GM18907 (cell line): ENCODE measurements around the gene CARD9.

Experiments
- ATAC-seq: cut with Tn5 transposase; IDR thresholded peaks from one replicate; pipeline ENCODE4 v1.9.1; 2021; ENCODE audit warnings: mild to moderate bottlenecking, moderate library complexity; ENCODE audit not compliant: unreplicated experiment

The CARD9 gene

DNA sequence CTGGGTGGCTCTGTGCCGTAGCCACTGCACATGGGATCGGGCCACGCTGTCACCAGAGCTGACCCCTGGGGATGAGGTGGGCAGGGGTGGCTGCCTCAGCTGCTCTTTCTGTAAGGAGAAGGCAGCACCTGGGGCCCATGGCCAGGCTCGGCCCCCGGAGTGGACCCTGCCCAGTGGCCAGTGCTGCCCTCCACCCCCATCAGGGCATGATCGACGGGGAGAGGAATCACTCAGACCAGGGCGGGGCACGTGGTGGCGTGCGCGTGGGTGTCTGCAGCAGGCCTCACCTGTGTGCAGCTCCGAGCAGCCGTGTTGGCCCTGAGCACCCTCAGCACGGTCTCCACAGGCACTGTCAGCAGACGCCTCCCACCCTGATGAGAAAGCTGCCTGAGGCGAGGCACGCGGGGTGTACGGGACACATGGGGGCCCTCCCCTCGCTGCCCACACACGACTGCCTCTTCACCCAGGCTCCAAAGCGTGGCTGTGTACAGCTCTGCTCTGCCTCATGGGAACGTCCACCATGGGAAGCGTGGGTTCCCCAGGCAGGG, 8.6 kb upstream of the CARD9 start:
- no peak for ATAC-seq

DNA sequence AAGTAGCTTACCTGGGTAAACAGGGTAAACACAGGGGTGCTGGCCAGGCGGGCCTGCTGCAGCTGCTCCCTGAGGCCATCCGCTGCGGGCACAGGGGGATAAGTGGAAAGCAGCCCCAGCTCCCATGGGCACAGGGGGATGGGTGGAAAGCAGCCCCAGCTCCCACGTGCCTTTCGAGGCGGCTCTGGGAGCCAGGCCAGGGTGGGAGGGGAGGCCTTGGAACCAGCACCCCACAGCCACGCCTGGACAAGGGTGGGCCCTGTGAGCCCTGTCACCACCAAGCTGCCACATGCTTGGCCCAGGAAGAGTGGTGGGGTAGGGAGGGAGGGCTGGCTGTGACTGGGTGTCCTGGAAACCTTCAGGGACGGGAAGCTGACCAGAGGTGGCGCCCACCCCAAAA, 7.8 kb upstream of the CARD9 start:
- ATAC-seq: no peak

DNA sequence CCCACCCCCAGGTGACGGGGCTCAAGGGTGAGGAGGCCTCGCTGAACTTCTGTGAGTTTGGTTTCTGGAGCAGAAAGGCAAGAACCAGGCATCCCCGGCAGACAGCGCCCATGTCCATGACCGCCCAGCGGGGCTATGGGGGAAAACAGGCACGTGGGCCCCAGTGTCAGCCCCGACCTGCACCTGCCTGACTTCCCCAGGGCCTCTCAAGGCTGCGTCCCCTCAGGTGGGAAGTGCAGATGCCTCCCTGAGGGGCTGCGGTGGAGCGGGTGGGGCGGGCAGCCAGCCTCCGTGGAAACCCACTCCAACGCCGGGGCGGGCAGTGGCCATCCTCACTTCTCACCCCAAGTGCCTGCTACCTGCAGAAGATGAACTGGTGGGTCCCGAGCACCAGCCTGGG, 6.9 kb upstream of the CARD9 start:
- ATAC-seq: no peak

DNA sequence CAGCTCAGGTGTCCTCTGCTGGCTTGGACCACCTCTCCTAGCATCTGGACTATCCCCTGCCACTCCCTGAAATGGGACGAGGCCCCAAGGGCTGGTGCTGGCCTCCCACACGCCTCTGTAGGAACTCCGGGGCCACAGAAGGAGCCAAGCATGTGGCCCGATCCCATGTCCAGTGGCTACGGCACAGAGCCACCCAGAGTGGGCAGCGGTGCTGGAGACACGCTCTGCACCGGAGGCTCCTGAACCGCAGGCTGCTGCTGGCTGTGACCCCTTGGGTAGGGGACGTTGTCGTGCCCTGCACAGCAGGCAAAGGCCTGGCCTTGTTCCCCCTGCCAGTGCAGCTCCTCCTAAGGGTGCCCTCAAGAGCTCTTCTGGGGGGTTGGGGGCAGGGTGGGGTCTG, 6.4 kb upstream of the CARD9 start:
- ATAC-seq: no peak

DNA sequence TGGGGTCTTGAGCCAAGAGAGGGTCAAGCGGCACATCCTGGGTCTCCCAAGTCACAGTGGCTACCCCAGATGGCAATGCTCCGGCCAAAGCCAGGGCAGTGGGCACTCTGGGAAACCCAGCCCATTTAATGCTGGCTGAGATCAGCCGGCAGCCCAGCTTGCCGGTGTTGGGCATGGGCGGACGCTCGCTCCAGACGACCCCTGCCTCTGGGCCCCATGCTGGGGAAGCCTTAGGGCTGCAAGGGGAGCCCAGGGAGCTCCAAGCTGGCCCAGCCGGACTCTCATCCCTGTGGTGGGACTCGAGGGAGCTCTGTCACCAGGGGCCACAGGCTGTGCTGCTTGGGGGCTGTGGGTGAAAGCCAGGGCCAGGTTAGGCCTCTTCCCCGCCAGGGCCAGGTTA, 5.9 kb upstream of the CARD9 start:
- ATAC-seq: no peak

DNA sequence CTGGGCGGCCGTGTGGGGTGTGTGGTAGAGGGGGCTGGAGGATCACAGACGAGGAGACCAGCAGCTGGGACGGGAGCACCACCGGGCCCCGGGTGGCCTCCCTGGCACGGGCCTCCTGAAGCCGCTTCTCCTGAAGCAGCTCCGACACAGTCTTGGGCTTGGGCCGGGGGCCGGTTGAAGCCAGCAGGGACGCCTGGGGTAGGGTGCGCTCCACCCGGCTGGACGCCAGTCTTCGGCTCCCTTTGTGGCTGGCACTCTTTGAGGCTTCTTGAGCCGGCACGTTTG, 5.5 kb upstream of the CARD9 start:
- ATAC-seq: no peak

DNA sequence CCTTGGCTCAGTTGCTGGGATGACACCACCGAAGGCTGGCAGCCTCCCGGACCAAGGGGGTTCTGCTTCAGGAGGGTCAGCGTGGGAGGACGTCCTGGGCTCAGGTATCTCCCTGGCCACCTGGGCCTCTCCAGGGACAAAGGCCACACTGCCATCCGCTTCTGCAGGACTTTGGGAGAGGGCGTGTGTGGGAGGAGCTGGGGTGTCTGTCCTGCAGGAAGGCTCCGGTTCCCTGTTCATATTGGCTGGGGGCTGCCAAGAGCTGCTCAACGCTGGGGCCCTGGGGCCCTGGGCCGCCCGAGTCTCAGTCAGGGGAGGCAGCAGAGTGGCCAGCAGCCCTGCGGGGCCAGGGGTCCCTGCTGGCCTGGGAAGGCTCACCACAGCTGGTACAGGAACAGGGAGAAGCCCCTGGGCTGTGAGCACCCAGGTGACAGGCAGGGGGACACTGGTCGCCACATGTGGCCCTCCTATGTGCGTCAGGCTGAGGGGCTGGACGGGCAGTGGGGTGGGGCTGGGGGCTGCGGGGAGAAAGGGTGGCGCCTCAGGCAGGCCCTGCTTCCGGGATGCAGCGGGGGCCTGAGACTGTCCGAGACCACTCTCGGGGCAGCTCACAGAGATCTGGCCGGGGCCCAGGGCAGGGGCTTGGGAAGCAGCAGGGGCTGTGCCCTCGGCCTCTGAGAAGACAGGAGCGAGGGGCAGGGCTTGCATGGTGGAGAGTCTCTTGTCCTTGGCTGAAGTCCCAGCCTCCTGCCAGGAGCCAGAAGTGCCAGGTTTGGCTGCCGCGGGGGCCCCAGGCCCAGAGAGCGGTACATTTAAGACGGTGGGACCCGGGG, 4.9 kb upstream of the CARD9 start:
- no peak for ATAC-seq

DNA sequence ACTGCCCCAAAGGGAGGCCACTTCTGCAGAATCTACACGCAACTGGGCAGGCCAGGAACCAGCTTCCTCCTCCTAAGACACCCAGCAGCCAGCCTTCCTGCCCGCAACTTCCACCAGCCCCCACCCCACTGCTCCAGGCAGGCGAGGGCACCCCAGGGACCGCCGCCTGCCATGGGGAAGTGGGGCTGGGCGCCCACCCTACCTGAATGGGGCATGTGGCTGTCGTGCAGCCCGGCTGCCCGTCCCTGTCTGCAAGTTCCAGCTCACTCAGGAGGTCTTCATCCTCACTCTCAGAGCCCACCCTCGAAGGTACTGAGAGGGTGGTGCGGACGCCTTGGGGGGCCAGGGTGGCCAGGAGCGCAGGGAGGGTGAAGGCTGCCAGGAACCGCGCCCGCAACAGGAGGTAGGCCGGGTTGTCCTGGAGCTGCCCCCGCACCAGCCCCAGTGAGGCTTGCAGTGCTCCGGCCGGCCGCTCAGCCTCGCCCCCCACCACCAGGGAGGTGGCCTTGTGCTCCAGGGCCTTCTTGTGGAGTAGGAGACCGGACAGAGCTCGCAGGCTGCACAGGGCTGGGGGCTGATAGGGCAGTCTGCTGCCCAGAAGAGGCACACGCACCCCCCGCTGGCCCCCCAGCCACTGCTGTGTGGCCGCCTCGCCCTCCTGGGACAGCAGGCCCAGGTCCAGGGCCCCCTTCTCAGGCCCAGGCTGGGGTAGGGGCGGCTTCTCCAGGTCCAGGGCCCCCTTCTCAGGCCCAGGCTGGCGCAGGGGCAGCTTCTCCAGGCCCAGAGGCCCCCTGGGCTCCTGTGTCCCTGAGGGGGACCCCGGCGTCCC, 4.1 kb upstream of the CARD9 start:
- no peak for ATAC-seq

DNA sequence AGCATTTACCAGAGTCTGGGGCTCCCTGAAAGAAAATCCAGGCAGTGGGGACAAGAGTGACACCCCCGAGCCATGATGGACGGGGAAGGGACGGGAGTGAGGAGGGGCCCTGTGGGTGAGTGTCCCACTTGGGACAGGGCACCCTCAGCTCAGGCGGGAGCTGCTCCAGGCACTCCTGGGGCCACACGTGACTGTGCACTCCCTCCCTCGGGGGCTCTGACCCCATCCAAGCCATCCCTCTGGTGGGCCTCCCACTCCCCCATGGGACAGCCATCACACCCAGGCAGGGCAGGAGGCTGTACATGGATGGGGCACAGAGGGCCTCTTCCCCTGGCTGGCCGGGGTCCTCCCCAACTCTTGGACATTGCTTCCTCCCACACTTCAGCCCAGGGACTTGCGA, 3.0 kb upstream of the CARD9 start:
- no peak for ATAC-seq

DNA sequence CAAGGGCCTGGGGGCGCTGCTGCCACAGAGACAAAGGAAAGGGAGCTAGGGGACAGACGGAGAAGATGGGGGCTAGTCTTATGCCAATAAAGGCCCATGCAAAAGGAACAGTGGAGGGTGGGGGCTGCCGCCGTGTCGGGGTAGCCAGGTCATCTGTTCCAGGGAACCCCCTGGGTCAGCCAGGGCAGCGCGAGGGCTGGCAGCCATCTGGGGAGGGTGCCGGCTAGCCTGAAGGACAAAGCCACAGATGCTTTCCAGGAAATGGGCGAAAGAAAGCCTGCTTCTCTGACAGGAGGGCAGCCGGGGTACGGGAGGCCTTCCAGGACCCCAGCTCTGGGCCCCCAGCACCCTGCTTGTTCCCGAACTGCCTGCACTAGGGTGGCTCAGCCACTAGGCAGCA, 1.6 kb upstream of the CARD9 start:
- no peak for ATAC-seq

DNA sequence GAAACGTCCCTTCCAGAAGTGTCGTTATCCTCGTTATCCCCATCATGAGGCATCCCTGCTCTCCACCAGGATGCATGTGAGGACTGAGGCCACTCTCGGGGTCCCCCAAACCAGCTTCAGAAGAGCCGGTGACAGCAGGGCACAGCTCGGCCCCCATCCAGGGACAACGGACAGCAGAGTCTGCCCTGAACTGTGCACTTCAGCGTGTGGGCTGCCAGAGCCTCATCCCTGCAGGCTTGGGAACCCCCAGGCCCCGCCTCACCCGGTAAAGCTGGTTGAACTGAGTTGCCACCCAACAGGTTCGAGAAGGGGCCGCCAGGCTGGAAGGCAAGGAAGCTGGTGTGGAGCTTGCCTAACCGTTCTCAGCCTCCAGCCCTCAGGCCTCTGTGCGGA, 710 bp upstream of the CARD9 start:
- no peak for ATAC-seq

DNA sequence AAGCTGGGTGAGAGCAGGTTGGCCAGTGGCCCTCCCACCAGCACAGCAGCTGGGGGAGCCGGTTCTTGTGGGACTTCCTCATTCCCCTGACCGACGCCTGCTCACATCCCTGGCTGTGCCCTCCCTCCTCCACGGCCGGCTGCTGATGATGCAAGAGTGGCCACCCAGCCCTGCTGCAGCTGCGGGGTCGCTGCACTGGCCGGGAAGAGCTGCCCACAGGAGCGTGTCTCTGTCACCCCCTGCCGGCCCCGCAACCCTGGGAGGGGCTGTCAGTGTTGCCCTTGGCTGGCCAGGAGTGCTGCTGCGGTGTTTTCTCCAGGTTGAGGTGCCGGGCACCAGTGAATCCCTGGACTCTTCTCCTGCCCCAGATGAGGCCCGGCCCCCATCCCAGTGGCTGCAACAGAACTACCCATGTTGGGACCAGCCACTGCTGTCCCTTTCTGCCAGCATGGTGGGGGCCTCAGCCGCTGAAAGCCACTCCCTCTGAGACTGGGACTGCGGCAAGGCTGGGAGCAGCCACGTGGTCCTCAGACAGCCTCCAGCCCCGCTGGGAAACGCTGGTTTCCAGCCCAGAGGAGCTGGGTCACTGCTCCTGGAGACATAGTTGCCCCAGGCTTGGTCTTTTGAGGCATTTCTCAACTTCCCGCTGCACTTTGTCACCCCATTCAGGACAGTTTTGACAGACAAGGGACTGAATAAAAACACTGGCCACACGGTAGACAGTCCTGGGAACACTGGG, 739 bp downstream of the CARD9 start:
- no peak for ATAC-seq

DNA sequence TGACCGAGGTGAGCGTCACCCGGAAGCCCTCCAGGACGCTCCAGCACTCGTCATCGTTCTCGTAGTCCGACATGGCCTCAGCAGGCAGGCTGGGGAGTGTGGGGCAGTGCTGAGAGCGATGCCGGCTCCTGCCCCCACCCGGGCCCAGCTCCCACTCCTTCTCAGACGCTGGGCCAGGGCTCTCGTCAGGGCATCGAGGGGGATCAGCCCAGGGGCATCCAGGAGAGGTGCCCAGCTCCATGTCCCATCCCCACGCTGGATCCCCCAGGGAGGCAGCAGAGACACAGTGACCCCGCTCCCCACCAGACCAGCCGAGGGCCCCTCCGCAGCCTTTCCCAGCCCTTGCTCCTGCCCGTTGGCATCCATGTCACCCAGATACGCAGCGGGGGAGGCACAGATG, 1.5 kb downstream of the CARD9 start:
- ATAC-seq: no peak

DNA sequence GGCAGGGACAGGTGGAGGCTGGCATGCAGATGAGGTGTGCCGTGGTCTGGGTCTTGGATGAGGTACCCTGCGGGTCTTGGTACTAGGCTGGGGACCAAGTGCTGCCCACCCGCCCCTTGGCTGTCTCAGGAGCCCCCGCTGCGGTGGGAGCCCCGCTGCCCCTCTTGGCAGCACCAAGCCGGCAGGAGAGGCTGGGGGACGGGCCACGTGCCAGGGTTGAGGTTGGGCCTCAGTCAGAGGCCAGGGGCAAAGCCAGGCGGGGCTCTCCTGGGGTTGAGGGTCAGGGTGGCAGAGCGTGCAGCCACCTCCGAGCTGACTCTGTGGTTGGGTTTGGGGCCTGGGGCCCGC, 2.0 kb downstream of the CARD9 start:
- no peak for ATAC-seq

DNA sequence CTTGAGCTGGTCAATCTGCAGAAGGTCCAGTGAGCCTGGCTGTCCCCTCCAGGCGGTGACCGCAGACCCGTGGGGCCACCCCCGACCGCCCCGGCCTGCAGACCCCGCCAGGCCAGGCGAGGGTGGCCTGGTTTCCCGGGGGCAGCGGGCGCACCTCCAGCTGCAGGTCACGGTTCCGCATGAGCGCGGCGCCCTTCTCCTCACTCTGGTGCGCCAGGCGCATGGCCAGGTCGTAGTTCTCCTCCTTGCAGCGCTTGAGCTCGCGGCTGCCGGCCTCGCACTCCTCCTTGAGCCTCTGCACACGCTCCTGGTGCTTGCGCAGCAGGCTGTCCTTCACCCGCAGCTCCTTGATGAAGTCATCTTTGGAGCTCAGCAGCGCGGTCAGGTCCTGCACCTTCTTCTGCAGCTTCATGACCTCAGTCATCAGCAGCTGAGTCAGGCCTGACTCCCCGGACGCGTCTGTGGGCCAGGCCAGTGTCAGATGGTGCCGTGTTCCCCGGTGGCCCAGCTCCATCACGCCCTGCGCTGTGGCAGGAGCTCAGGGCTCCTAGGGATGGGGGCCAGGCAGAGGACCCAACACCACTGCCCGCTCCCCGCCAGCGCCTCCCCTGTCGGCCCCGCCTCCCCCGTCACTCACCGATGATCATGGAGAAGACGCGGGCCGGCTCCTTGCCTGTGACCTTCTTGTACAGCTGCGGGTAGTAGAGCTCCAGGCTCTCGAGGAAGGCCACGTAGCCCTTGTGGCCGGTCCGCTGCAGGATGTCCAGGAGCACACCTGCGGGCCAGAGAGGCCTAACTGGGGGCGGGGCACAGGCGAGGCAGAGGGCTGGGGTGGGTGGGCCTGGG, 2.6 kb downstream of the CARD9 start:
- no peak for ATAC-seq

DNA sequence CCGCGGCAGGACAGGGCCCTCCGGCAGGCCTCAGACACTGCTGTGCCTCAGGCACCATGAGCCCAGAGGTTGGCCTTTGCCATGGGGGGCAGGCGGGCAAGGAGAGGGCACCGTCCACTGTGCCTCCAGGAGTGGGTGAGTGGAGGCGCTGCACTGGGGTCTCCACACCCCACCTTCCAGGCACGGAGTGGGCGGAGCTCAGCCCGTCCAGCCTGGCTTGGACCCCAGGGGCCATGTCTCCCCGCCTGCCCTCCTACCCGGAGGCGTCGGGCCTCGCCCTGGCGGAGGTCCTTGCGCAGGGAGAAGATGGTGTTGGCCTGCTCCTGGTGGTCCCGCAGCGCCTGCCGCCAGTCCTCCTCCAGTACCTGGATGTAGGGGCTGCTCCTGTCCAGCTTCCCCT, 3.4 kb downstream of the CARD9 start:
- no peak for ATAC-seq

DNA sequence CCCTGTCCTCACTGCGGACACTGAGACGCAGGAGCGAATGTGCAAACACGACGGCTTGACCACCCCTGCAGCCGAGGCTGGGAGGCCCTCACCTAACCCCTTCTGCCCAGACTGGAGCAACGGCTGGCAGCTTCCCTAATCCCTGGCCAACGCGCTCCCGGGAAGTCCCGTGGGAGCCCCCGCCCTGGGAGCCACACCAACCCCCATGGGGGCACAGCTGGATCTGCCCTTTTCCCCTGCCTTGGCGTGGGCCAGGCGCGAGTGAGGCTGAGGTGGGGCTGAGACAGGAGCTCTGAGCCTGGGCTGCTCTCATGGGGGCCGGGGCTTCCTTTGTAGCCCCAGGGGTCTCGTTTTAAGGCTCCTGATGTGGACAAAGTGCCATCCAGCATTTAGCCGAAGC, 5.3 kb downstream of the CARD9 start:
- no peak for ATAC-seq

DNA sequence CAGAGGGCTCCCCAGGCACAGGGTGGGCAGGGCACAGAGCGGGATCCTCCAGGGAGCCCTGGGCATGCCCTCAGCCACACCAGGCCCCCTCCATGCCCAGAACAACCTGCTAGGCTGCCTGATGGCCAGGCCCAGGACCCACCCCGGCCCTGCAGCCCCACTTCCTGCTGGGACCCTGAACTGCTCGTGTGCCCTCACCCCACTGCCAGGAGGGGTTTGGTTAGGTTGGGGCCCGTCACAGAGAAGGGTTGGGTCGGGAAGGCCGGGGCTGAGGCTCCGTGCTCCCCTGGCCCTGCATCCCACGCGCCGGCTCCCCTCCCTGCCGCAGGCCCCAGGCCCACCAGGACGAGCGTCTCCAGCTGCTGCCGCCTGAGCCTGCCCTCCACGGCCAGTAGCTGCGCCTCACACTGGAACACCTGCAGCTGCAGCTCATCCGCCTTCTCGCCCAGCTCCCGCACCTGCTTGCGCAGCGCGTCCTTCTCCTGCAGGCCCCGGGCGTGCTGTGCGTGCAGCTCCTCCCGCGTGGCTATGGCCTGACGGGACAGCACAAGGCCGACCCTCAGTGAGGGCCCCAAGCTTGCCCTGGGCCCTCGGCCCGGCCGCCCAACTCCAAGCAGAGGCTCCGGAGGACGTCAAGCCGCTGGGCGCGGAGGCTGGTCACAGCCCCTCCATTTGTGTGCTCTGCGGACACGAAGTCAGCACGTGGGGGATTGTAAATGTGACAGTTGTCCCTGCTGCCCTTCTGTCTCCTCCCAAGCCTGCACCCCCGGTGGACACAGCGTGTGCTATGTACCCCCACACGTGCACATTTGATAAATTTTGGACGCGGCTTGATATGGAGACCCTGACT, 5.9 kb downstream of the CARD9 start:
- no peak for ATAC-seq

DNA sequence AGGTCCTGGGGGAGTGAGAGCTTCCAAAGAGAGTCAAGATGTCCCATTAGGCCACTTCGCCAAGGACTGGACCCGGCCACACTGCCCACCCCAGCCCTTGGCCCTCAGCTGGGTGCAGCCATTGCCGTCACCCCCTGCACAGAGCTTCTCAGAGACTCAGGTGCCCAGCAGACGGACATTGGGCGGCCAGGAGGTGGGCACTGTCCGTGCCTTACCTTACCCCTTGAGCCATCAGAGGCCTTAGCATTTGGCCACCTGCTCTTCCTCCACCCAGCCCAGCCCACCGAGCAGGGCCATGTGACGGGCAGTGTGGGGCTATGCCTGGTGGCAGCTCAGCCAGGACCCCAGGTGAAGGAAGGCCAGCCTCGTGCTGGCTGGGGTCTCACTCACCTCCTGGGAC, 6.6 kb downstream of the CARD9 start:
- no peak for ATAC-seq

DNA sequence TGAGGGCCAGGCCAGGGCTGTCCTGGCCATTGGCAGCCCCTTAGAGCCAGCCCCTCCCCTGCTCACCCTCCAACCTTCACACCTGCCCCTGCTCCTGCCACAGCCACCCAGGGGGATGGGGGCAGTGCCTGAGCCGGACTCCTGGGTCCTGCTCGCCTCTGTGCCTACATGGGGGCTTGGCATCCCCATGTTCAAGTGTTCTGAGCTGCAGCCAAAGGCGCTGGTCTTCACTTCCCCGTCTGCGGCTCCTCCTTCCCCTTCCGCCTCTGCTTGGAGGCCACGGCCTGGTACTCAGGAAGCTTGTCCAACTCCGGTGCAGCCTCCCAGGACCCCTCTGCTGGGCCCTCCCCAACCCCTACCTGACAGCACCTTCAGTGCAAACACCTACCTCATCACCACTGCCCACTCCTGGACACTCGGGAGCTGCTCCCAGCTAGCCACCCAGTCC, 7.7 kb downstream of the CARD9 start:
- no peak for ATAC-seq
